Caco-2 (cell line): ENCODE data around the gene RGS13. TPM values are rescaled to one million over a fixed set of nuclear protein-coding genes. Genes with fewer than 3 reads are reported as not detected.

Experiments used
- BruUV-seq: library from RNA; stranded (reverse); fragments of 400-500 nt; replicated peaks from 2 replicates; lab custom pipeline; 2021; lab: Mats Ljungman, UMichigan
- CTCF ChIA-PET: fragments of 300-600 bp; sonication (Branson Sonifier 250); formaldehyde crosslinking; loops from one replicate; lab custom pipeline; 2022; ENCODE audit warnings: antibody characterized with exemption; lab: Charles Lee
- POLR2A ChIA-PET: fragments of 300-600 bp; sonication (Branson Sonifier 250); formaldehyde crosslinking; loops from one replicate; lab custom pipeline; 2022; ENCODE audit warnings: antibody characterized with exemption; lab: Charles Lee
- DNase-seq, 2 experiments: peaks; one replicate each; pipeline versions ENCODE4 v3.0.0 to v3.0.0-alpha.2; 2020 to 2022
- H3K27me3 ChIP-seq: replicated peaks from 2 replicates; pipeline ENCODE4 v1.6.0; 2011; ENCODE audit warnings: low read length; ENCODE audit not compliant: control insufficient read depth, insufficient read depth
- H3K36me3 ChIP-seq: 2 replicates; pipeline ENCODE4 v1.5.1; 2011; ENCODE audit warnings: low read length; ENCODE audit not compliant: control insufficient read depth, insufficient read depth
- H3K4me1 ChIP-seq: fragments of 250-450 bp; sonication (Bioruptor Pico); 2 replicates; pipeline ENCODE4 v1.5.1; 2020; ENCODE audit warnings: mild to moderate bottlenecking
- H3K4me3 ChIP-seq: 2 replicates; pipeline ENCODE4 v1.5.1; 2011; ENCODE audit warnings: low read depth, mild to moderate bottlenecking, control low read depth, low read length
- H3K9me3 ChIP-seq: fragments of 250-450 bp; sonication (Bioruptor Pico); 2 replicates; pipeline ENCODE4 v1.5.1; 2020; ENCODE audit warnings: mild to moderate bottlenecking, moderate library complexity
- H3K27ac Mint-ChIP-seq: one replicate; pipeline ENCODE4 v1.8.0; 2022; ENCODE audit warnings: mixed read lengths; ENCODE audit not compliant: unreplicated experiment
- H3K27me3 Mint-ChIP-seq: one replicate; pipeline ENCODE4 v1.8.0; 2022; ENCODE audit warnings: mixed read lengths; ENCODE audit not compliant: insufficient read depth, unreplicated experiment
- H3K36me3 Mint-ChIP-seq: one replicate; pipeline ENCODE4 v1.8.0; 2022; ENCODE audit warnings: mild to moderate bottlenecking, mixed read lengths; ENCODE audit not compliant: insufficient read depth, unreplicated experiment
- H3K4me1 Mint-ChIP-seq: one replicate; pipeline ENCODE4 v1.8.0; 2022; ENCODE audit warnings: low read depth, mixed read lengths; ENCODE audit not compliant: unreplicated experiment
- H3K4me3 Mint-ChIP-seq: one replicate; pipeline ENCODE4 v1.8.0; 2022; ENCODE audit warnings: mild to moderate bottlenecking, moderate library complexity, mixed read lengths; ENCODE audit not compliant: unreplicated experiment
- H3K9me3 Mint-ChIP-seq: one replicate; pipeline ENCODE4 v1.8.0; 2022; ENCODE audit warnings: mixed read lengths; ENCODE audit not compliant: unreplicated experiment
- intact Hi-C: fragments of 100-400 bp; cut with micrococcal nuclease; formaldehyde crosslinking; loops from one replicate; pipeline ENCODE4 v1.10.0; 2022; ENCODE audit not compliant: unreplicated experiment
- total RNA-seq: library from RNA; stranded (reverse); gene quantifications from 2 replicates; pipeline ENCODE4 v1.2.3, GENCODE V29; 2022
- TF ChIP-seq, protein P1 (sequence below), 2 experiments: fragments of 200-600 bp in 1 of 2; IDR thresholded peaks; 1 replicate in 1 of 2; 2 replicates in 1 of 2; pipeline versions ENCODE4 v1.5.1 to v1.8.0; 2011 to 2022; ENCODE audit warnings: antibody characterized with exemption in 1 of 2, control low read depth in 1 of 2, inconsistent platforms in 1 of 2, low read depth in 1 of 2, low read length in 1 of 2, mild to moderate bottlenecking in 1 of 2, moderate library complexity in 1 of 2; ENCODE audit not compliant: insufficient read depth in 1 of 2, severe bottlenecking in 1 of 2, unreplicated experiment in 1 of 2

The RGS13 gene
- total RNA-seq, 1 experiment from 2014 or later = not detected

DNA sequence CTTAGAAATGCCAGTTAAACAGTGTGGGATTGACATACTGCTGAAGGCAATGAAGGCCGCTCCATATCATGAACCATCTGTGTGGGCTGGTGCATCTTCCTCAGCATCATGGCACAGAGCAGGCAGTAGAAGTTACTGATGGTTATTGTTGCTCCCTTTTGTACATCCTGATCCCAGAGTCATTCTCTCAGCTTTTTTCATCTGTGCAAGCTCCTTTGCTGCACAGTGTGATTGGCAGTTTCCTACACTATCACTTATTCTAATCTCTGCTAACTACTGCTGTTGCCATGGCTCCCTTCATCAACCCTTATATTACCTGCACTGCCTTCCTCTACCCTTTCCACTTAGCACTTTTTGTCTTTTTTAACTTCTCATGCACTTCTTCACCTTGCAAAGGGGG, 16.2 kb downstream of the RGS13 start:
- POLR2A ChIA-PET = no interaction called here
- H3K36me3 Mint-ChIP-seq = no peaks in the 10 kb centered on the region
- TF ChIP-seq, protein P1, sequence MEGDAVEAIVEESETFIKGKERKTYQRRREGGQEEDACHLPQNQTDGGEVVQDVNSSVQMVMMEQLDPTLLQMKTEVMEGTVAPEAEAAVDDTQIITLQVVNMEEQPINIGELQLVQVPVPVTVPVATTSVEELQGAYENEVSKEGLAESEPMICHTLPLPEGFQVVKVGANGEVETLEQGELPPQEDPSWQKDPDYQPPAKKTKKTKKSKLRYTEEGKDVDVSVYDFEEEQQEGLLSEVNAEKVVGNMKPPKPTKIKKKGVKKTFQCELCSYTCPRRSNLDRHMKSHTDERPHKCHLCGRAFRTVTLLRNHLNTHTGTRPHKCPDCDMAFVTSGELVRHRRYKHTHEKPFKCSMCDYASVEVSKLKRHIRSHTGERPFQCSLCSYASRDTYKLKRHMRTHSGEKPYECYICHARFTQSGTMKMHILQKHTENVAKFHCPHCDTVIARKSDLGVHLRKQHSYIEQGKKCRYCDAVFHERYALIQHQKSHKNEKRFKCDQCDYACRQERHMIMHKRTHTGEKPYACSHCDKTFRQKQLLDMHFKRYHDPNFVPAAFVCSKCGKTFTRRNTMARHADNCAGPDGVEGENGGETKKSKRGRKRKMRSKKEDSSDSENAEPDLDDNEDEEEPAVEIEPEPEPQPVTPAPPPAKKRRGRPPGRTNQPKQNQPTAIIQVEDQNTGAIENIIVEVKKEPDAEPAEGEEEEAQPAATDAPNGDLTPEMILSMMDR (IDR thresholded peaks at IDR 0.05; ENCODE audit: insufficient read depth in 1 of 2, low read depth in 1 of 2, low read length in 1 of 2, severe bottlenecking in 1 of 2, unreplicated experiment in 1 of 2) = no peak
- no peak overlapping the region for H3K4me3 ChIP-seq
- no peak overlapping the region for H3K4me3 Mint-ChIP-seq
- intact Hi-C loops = no loop called here
- no peak for DNase-seq
- BruUV-seq = no TSS peak
- no peaks in the 10 kb centered on the region for H3K9me3 Mint-ChIP-seq
- no peaks in the 10 kb centered on the region for H3K4me1 ChIP-seq
- H3K36me3 ChIP-seq = no peaks in the 10 kb centered on the region
- H3K27ac Mint-ChIP-seq = no peak overlapping the region
- peaks cover 3% of the 10 kb centered on the region for H3K27me3 Mint-ChIP-seq
- H3K9me3 ChIP-seq = no peaks in the 10 kb centered on the region
- CTCF ChIA-PET = no interaction called here
- no peaks in the 10 kb centered on the region for H3K4me1 Mint-ChIP-seq
- no peaks in the 10 kb centered on the region; the same call in 1 of the 2 replicates for H3K27me3 ChIP-seq

DNA sequence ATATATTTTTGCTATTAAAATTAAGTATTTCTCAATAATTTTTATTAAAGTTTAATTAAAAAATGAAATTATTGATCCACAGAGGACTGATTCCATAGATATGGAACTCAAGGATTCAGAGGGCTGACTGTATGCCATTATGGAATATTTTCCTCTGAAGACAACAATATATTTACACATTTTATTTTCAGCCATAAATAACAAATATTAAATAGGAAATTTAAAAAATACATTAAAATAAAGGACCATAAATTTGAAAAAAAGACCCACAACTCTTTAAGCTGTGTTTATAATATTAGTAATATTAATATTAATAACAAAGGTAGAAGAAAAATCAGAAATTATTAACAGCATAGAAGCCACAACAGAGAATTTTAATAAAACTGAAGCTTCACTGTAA, 18.2 kb downstream of the RGS13 start:
- Histone ChIP-seq H3K4me1 (no peaks in the 10 kb centered on the region), H3K27me3 (no peaks in the 10 kb centered on the region; the same call in 1 of the 2 replicates), H3K36me3 (no peaks in the 10 kb centered on the region), H3K9me3 (no peaks in the 10 kb centered on the region), H3K4me3 (no peak overlapping the region)
- Mint-ChIP-seq H3K27me3 (peaks cover 3% of the 10 kb centered on the region), H3K9me3 (no peaks in the 10 kb centered on the region), H3K4me3 (no peak overlapping the region), H3K4me1 (no peaks in the 10 kb centered on the region), H3K27ac (no peak overlapping the region), H3K36me3 (no peaks in the 10 kb centered on the region)
- intact Hi-C loops = no loop called here
- DNase-seq = no peak
- POLR2A ChIA-PET = no interaction called here
- BruUV-seq = no TSS peak
- TF ChIP-seq, protein P1 (IDR thresholded peaks at IDR 0.05; ENCODE audit: insufficient read depth in 1 of 2, low read depth in 1 of 2, low read length in 1 of 2, severe bottlenecking in 1 of 2, unreplicated experiment in 1 of 2) = no peak
- CTCF ChIA-PET = no interaction called here

DNA sequence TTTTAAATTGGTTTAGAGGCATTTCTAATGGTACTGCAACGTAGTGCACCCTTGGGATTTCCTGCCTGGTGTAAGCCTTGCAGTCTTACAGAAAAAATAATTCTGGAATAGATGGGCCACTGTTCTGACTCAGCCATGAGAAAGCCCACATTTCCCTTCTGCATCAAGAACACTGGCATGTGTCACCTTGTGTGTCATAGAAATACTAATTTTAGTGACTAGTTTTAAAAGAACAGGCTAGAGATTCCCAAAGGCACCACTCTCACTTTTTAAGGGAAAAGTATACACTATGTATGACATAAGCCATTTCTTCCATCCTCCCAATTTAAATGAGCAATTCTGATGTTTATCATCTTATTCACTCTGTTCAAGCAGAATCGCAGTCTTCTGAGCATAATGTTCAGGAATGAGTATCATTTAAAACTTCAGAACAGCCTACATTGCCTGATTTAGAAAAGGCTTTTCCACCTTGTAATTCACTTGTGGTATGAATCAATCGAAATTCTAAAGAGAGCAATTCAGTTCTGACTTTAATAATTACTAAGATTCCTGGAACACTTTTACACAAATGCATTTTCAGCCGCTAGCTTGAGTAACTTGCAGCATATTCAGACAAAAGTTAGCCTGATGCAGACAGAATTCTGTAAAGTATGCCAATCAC, 18.8 kb downstream of the RGS13 start:
- no peaks in the 10 kb centered on the region for H3K36me3 Mint-ChIP-seq

More for the DNA sequence above, 18.8 kb downstream of the RGS13 start:
- H3K27ac Mint-ChIP-seq = no peak overlapping the region
- Histone ChIP-seq H3K4me1 (no peaks in the 10 kb centered on the region), H3K36me3 (no peaks in the 10 kb centered on the region), H3K9me3 (0 out of 2 replicates have a peak, but pooled peaks cover 2% of the 10 kb centered on the region), H3K27me3 (no peaks in the 10 kb centered on the region; the same call in 1 of the 2 replicates), H3K4me3 (no peak overlapping the region)
- H3K9me3 Mint-ChIP-seq = no peaks in the 10 kb centered on the region
- intact Hi-C loops = no loop called here
- H3K27me3 Mint-ChIP-seq = peaks cover 3% of the 10 kb centered on the region
- TF ChIP-seq, protein P1 (IDR thresholded peaks at IDR 0.05; ENCODE audit: insufficient read depth in 1 of 2, low read depth in 1 of 2, low read length in 1 of 2, severe bottlenecking in 1 of 2, unreplicated experiment in 1 of 2) = no peak
- no peaks in the 10 kb centered on the region for H3K4me1 Mint-ChIP-seq
- POLR2A ChIA-PET = no interaction called here
- DNase-seq = no peak
- no peak overlapping the region for H3K4me3 Mint-ChIP-seq
- CTCF ChIA-PET = no interaction called here
- no TSS peak for BruUV-seq
